Stimulated activated CD8-positive, alpha-beta memory T cell treated with anti-CD3 and anti-CD28 coated beads, Interleukin-15, amount 100 ng/mL, for 4 hours (primary cell): ENCODE data around the gene TSPYL2.

Experiments used
- DNase-seq, 2 donors: peaks; one replicate each; pipeline ENCODE4 v3.0.0-alpha.2; 2020; ENCODE audit warnings: low read depth in 2 of 2

The TSPYL2 gene

DNA sequence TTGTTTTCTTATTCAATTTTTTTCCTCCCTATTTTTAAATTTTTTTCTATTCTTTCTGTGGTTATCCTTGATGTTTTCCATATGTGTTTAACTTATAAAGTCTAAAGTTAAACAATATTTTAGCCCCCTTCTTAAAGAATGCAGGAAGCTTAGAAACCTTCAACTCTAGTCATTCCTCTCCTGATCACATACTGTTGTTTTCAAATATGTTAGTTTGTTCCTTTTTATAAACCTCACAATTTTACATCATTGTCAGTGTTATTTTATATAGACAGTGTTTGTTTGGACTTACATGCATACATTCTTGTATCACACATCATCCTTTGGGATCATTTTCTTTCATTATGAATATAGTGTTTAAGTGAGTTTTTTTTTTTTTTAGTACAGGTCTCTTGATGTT is 43.3 kb downstream of the TSPYL2 start:
- DNase-seq, result no peak

DNA sequence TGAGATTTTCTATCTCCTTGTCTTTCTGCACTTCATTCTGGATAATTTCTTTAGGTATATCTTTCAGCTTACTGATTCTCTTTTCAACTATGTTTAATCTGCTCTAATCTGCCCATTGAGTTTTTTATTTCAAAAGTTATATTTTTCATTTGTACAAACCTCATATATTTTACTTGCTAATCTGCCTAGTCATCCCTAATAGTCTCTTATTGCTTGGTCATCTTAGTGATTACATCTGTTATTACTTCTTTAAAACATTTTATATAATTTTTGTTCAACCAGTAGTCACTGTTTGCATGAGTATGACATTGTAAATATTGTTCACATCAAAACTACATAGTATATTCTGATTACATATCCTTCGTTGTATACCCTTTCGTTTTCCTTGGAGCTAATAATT is 44.2 kb downstream of the TSPYL2 start:
- no peak for DNase-seq

DNA sequence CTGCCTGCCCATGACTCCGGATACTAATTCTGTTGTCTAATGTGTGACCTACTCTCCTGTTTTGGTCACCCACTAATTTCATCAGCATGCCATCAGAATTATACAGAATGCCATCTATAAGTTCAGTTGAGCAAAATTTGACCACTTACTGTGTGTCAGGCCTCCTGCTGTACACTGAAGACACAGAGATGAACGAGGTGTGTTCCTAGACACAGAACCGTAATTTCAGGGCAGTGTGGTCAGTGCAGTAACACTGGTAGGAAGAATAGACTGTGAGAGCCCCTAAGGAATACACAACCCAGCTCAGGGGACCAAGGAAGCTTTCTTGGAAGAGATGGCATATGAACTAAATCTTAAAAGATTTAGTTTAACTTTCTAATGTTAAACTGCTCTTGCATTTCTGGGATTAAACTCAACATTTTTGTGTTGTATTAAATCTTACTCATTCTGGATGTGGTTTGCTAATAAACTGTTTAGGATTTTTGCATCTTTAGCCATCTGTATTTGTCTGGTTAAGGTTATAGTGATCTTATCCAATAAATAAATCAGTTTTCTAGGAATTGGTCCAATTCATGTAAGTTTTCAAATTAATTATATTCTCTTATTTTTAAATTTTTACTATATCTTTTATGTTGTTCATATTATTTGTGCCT is 46.1 kb downstream of the TSPYL2 start:
- no peak for DNase-seq

DNA sequence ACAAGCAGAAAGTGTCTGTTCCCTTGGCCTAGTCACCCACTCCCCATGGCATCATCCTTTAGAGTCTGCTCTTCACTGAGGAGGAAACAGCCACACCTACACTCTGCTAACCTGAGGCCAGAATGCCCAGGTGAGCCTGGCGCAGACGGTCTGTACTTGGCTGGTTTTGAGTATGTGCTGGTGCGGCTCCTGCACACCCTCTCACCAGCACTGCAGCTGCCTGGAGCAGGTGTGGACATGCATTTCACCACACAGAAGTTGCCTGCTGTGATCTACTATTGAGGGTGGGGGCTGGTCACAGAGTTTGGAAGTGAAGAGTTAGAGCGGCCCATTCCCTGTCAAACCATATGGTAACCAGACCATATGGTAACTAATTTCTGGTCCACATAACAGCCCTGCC is 51.2 kb downstream of the TSPYL2 start:
- DNase-seq, result no peak

DNA sequence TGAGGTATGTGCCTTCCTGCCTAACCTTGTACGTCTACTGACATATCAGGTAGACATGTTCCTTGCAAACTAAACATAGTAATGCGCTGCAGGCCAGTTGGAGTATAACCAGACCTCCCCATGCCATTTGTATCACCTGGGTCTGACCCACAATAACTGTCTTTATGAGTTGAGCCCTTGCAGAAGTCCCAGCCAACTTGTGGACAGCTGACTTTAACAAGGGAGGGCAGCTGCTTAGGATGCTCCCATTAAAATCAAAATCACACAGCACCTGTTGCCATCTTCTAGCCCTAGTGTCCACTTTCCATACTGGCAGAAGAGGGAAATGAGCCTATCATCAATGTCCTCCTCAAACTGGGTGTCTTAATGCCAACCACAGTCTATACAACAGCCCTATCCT is 53.4 kb downstream of the TSPYL2 start:
- DNase-seq, result no peak
